Body of pancreas (tissue), 4 donors: ENCODE measurements around the gene KMT5C.

Source experiments
- CTCF ChIP-seq, 7 experiments: fragments of 450-650 bp in 4 of 7; fragments of 200-600 bp in 3 of 7; sonication (generic) in 3 of 7; IDR thresholded peaks; one replicate each; pipeline ENCODE4 v1.5.1; 2016 to 2019; ENCODE audit warnings: antibody characterized with exemption in 7 of 7
- POLR2A ChIP-seq, 3 donors: fragments of 450-650 bp; IDR thresholded peaks; one replicate each; pipeline ENCODE4 v1.6.1; 2016; ENCODE audit warnings: antibody characterized with exemption in 3 of 3, mild to moderate bottlenecking in 2 of 3

- TF ChIP-seq POLR2A (IDR thresholded peaks at IDR 0.05), result no peak
- no peak for TF ChIP-seq CTCF (IDR thresholded peaks at IDR 0.05)
Measured at GRCh38 chr19:55341171-55341588, 1.5 kb downstream of the KMT5C start.
